ENCODE measurements around the gene TTR. TPM values are rescaled to one million over a fixed set of nuclear protein-coding genes. Genes with fewer than 3 reads are reported as not detected.

Gene TTR
- total RNA-seq, 2 donors from 2014 or later: not detected

DNA sequence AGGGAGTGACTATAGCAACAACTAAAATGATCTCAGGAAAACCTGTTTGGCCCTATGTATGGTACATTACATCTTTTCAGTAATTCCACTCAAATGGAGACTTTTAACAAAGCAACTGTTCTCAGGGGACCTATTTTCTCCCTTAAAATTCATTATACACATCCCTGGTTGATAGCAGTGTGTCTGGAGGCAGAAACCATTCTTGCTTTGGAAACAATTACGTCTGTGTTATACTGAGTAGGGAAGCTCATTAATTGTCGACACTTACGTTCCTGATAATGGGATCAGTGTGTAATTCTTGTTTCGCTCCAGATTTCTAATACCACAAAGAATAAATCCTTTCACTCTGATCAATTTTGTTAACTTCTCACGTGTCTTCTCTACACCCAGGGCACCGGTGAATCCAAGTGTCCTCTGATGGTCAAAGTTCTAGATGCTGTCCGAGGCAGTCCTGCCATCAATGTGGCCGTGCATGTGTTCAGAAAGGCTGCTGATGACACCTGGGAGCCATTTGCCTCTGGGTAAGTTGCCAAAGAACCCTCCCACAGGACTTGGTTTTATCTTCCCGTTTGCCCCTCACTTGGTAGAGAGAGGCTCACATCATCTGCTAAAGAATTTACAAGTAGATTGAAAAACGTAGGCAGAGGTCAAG is 955 bp downstream of the TTR start:
- ATAC-seq (ENCODE audit: insufficient number of reproducible peaks, low FRiP score, low read depth) (no peak), DNase-seq (ENCODE audit: low spot score) (no peak)
- no peak overlapping the region for H3K27ac ChIP-seq
- no peaks in the 10 kb centered on the region for H3K27me3 ChIP-seq (replicated peaks; ENCODE audit: insufficient read depth)
- H3K36me3 ChIP-seq: no peaks in the 10 kb centered on the region
- H3K4me1 ChIP-seq (ENCODE audit: control insufficient read depth in 1 of 2, low read depth in 2 of 2): no peaks in the 10 kb centered on the region
- TF ChIP-seq, protein P1, sequence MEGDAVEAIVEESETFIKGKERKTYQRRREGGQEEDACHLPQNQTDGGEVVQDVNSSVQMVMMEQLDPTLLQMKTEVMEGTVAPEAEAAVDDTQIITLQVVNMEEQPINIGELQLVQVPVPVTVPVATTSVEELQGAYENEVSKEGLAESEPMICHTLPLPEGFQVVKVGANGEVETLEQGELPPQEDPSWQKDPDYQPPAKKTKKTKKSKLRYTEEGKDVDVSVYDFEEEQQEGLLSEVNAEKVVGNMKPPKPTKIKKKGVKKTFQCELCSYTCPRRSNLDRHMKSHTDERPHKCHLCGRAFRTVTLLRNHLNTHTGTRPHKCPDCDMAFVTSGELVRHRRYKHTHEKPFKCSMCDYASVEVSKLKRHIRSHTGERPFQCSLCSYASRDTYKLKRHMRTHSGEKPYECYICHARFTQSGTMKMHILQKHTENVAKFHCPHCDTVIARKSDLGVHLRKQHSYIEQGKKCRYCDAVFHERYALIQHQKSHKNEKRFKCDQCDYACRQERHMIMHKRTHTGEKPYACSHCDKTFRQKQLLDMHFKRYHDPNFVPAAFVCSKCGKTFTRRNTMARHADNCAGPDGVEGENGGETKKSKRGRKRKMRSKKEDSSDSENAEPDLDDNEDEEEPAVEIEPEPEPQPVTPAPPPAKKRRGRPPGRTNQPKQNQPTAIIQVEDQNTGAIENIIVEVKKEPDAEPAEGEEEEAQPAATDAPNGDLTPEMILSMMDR (IDR thresholded peaks at IDR 0.05): no peak
- no peaks in the 10 kb centered on the region for H3K9me3 ChIP-seq
- H3K4me3 ChIP-seq: no peak overlapping the region

DNA sequence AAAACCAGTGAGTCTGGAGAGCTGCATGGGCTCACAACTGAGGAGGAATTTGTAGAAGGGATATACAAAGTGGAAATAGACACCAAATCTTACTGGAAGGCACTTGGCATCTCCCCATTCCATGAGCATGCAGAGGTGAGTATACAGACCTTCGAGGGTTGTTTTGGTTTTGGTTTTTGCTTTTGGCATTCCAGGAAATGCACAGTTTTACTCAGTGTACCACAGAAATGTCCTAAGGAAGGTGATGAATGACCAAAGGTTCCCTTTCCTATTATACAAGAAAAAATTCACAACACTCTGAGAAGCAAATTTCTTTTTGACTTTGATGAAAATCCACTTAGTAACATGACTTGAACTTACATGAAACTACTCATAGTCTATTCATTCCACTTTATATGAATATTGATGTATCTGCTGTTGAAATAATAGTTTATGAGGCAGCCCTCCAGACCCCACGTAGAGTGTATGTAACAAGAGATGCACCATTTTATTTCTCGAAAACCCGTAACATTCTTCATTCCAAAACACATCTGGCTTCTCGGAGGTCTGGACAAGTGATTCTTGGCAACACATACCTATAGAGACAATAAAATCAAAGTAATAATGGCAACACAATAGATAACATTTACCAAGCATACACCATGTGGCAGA is 3.6 kb downstream of the TTR start:
- no peak for DNase-seq (ENCODE audit: low spot score)
- Histone ChIP-seq H3K4me1 (ENCODE audit: control insufficient read depth in 1 of 2, low read depth in 2 of 2) (no peaks in the 10 kb centered on the region), H3K36me3 (no peaks in the 10 kb centered on the region), H3K9me3 (no peaks in the 10 kb centered on the region), H3K4me3 (no peak overlapping the region), H3K27ac (no peak overlapping the region), H3K27me3 (replicated peaks; ENCODE audit: insufficient read depth) (no peaks in the 10 kb centered on the region)
- ATAC-seq (ENCODE audit: insufficient number of reproducible peaks, low FRiP score, low read depth): no peak
- TF ChIP-seq, protein P1 (IDR thresholded peaks at IDR 0.05): no peak

DNA sequence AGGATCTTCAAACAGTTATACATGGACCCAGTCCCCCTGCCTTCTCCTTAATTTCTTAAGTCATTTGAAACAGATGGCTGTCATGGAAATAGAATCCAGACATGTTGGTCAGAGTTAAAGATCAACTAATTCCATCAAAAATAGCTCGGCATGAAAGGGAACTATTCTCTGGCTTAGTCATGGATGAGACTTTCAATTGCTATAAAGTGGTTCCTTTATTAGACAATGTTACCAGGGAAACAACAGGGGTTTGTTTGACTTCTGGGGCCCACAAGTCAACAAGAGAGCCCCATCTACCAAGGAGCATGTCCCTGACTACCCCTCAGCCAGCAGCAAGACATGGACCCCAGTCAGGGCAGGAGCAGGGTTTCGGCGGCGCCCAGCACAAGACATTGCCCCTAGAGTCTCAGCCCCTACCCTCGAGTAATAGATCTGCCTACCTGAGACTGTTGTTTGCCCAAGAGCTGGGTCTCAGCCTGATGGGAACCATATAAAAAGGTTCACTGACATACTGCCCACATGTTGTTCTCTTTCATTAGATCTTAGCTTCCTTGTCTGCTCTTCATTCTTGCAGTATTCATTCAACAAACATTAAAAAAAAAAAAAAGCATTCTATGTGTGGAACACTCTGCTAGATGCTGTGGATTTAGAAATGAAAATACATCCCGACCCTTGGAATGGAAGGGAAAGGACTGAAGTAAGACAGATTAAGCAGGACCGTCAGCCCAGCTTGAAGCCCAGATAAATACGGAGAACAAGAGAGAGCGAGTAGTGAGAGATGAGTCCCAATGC is 4.6 kb downstream of the TTR start:
- Histone ChIP-seq H3K36me3 (no peaks in the 10 kb centered on the region), H3K4me1 (ENCODE audit: control insufficient read depth in 1 of 2, low read depth in 2 of 2) (no peaks in the 10 kb centered on the region), H3K27me3 (replicated peaks; ENCODE audit: insufficient read depth) (no peaks in the 10 kb centered on the region), H3K27ac (no peak overlapping the region), H3K4me3 (no peak overlapping the region), H3K9me3 (no peaks in the 10 kb centered on the region)
- TF ChIP-seq, protein P1 (IDR thresholded peaks at IDR 0.05): no peak
- DNase-seq (ENCODE audit: low spot score): no peak
- no peak for ATAC-seq (ENCODE audit: insufficient number of reproducible peaks, low FRiP score, low read depth)

DNA sequence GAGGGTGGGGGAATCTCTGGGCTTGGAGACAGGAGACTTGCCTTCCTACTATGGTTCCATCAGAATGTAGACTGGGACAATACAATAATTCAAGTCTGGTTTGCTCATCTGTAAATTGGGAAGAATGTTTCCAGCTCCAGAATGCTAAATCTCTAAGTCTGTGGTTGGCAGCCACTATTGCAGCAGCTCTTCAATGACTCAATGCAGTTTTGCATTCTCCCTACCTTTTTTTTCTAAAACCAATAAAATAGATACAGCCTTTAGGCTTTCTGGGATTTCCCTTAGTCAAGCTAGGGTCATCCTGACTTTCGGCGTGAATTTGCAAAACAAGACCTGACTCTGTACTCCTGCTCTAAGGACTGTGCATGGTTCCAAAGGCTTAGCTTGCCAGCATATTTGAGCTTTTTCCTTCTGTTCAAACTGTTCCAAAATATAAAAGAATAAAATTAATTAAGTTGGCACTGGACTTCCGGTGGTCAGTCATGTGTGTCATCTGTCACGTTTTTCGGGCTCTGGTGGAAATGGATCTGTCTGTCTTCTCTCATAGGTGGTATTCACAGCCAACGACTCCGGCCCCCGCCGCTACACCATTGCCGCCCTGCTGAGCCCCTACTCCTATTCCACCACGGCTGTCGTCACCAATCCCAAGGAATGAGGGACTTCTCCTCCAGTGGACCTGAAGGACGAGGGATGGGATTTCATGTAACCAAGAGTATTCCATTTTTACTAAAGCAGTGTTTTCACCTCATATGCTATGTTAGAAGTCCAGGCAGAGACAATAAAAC is 6.5 kb downstream of the TTR start:
- no peaks in the 10 kb centered on the region for H3K9me3 ChIP-seq
- DNase-seq (ENCODE audit: low spot score): no peak
- TF ChIP-seq, protein P1 (IDR thresholded peaks at IDR 0.05): no peak
- H3K27ac ChIP-seq: no peak overlapping the region
- no peaks in the 10 kb centered on the region for H3K27me3 ChIP-seq (replicated peaks; ENCODE audit: insufficient read depth)
- ATAC-seq (ENCODE audit: insufficient number of reproducible peaks, low FRiP score, low read depth): no peak
- H3K36me3 ChIP-seq: no peaks in the 10 kb centered on the region
- H3K4me3 ChIP-seq: no peak overlapping the region
- H3K4me1 ChIP-seq (ENCODE audit: control insufficient read depth in 1 of 2, low read depth in 2 of 2): no peaks in the 10 kb centered on the region

All from thoracic aorta (tissue), 2 donors.